A673 (cell line): ENCODE measurements around the gene FRMD4A.

Experiments
- CTCF ChIP-seq: fragments of 300-800, 200-600 bp; sonication (generic); conservative IDR thresholded peaks from 2 replicates; pipeline ENCODE4 v1.5.1; 2017; ENCODE audit warnings: low read depth, mild to moderate bottlenecking, antibody characterized with exemption, low read length, moderate library complexity, mixed read lengths
- EZH2 ChIP-seq: fragments of 200-600 bp; sonication (generic); IDR thresholded peaks from 2 replicates; pipeline ENCODE4 v1.6.1; 2017; ENCODE audit warnings: borderline replicate concordance, low read depth, mild to moderate bottlenecking, mixed read lengths, antibody characterized with exemption, low read length; ENCODE audit not compliant: poor library complexity, severe bottlenecking

- TF ChIP-seq CTCF (no peak), EZH2 (no peak)
These were observed 416.8 kb downstream of the FRMD4A start for GRCh38 chr10:13913897-13914296.
